Measurements from ENCODE around the gene BRINP1.

The BRINP1 gene

DNA sequence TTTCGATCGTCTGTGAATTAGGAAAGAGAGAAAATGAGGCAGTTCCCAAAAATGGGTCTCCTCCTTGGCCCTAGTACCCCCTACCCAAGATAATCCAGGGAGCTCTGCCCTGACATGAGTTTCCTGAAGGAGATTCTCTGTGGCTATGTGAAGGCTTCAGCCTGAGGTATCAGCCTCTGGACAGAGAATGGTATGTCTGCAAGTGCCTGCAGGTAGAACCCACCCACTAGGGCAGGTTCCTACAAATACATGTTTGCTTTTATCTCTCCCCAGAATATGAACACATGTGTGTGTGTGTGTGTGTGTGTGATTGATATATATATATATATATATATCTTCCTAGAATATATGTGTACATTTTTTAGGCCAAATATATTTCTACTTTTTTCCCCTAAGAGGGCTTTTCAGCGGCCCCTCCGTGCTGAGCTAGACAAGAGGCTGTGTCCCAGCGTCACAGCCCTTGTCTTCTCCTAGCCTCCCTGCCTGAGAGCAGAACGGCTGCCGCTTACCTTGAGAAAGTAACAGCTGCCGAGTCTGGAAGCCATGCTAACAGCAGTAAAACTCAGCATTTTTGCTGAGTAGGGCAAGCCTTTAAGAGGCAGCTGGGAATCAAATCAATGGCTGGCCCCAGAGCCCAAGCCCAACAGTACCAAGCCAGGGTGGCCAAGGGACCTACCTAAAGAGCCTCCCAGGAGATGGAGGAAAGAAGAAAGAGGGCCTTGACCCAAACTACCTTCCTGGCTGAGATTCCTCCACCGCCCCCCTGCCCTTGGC is 2.1 kb downstream of the BRINP1 start:
- TF ChIP-seq, protein P1, sequence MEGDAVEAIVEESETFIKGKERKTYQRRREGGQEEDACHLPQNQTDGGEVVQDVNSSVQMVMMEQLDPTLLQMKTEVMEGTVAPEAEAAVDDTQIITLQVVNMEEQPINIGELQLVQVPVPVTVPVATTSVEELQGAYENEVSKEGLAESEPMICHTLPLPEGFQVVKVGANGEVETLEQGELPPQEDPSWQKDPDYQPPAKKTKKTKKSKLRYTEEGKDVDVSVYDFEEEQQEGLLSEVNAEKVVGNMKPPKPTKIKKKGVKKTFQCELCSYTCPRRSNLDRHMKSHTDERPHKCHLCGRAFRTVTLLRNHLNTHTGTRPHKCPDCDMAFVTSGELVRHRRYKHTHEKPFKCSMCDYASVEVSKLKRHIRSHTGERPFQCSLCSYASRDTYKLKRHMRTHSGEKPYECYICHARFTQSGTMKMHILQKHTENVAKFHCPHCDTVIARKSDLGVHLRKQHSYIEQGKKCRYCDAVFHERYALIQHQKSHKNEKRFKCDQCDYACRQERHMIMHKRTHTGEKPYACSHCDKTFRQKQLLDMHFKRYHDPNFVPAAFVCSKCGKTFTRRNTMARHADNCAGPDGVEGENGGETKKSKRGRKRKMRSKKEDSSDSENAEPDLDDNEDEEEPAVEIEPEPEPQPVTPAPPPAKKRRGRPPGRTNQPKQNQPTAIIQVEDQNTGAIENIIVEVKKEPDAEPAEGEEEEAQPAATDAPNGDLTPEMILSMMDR (conservative IDR thresholded peaks at IDR 0.05; ENCODE audit: low read depth, low read length), result no peak
- no peak for DNase-seq (ENCODE audit: low read depth)
- H3K4me3 ChIP-seq (ENCODE audit: low read length), result peak overlapping the region; percentile 72

- TF ChIP-seq, protein P1 (conservative IDR thresholded peaks at IDR 0.05; ENCODE audit: low read depth, low read length), result peak; percentile 83
Observed at GRCh38 chr9:119365291-119366027, 3.8 kb downstream of the BRINP1 start.

DNA sequence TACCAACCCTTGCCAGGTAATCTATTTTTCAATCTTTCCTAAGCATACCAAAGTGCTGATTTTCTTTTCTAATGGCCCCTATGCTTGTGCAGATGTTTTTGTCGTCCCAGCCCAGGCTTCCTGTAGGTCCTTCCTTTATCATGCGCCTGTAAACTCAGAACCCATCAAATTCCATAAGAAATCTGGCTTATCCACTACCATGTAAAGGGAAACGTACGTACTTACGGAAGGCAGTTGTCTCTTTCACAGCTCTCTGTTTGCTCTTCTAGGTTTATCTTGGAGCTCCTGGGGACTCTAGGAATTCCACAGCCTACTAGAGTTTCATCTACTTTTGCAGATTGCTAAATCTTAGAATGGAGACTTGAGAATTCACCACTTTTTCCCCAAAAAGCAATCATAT is 9.0 kb downstream of the BRINP1 start:
- DNase-seq (ENCODE audit: low read depth), result no peak
- H3K4me3 ChIP-seq (ENCODE audit: low read length), result no peak overlapping the region
- TF ChIP-seq, protein P1 (conservative IDR thresholded peaks at IDR 0.05; ENCODE audit: low read depth, low read length), result no peak

More at GRCh38 chr9:119365291-119366027, 3.8 kb downstream of the BRINP1 start:
- DNase-seq (ENCODE audit: low read depth), result no peak
- no peak overlapping the region for H3K4me3 ChIP-seq (ENCODE audit: low read length)

DNA sequence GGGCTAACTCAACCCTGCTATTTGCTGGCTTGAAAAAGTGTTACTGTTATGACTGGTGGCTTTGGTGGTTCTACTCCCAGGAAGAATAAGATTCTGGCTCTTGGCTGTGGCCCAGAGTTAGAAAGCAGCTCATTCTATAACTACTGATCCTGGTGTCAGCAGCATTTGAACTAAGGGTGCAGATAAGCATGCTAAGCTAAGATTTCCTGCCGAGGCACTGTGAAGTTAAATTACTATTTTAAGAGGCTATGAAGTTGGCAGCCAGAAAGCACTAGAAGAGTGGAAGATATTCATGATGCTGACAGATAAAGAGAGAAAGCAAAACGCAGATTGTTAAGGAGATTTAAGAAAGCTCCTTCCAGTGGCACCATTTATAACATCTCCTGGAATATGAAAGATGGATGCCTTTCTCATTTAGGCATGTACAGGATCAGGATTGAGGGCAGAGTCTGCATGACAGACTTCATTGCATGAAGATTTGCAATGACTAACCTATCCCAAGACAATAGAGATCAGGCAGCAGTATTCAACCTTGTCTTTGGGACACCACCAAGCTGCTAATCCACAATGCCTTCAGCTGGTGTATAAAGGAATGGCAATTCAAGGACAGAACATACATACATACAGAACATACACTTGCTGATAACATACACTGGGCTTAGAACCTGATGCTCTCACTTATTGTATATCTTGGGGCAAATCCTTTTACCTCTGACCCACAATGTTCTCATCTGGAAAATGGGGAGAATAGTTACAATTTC is 11.7 kb downstream of the BRINP1 start:
- DNase-seq (ENCODE audit: low read depth), result no peak
- H3K4me3 ChIP-seq (ENCODE audit: low read length), result no peak overlapping the region
- TF ChIP-seq, protein P1 (conservative IDR thresholded peaks at IDR 0.05; ENCODE audit: low read depth, low read length), result no peak

DNA sequence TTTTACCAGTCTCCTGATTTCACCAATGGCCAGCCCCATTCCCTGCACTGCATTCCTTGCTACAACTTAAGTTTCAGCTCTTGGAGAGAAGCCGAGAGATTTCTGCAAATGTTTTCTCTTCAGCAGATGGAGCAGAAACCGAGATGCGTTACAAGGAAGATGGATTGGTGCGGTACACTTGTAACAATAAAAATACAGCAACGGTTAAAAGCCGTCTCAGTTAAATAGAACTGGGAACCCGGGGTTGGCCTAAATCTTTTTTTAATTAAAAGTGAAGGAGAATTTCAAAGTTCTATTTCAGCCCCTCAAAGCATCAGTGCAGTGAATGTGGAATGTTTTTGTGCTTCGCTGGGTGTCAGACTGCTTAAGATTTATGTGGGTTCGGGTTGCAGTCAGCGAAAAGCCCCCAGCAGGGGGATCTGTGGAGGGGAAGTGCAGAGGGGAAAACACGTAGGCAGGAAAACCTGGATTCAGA is 19.8 kb downstream of the BRINP1 start:
- no peak for DNase-seq (ENCODE audit: low read depth)
- TF ChIP-seq, protein P1 (conservative IDR thresholded peaks at IDR 0.05; ENCODE audit: low read depth, low read length), result peak; percentile 12

DNA sequence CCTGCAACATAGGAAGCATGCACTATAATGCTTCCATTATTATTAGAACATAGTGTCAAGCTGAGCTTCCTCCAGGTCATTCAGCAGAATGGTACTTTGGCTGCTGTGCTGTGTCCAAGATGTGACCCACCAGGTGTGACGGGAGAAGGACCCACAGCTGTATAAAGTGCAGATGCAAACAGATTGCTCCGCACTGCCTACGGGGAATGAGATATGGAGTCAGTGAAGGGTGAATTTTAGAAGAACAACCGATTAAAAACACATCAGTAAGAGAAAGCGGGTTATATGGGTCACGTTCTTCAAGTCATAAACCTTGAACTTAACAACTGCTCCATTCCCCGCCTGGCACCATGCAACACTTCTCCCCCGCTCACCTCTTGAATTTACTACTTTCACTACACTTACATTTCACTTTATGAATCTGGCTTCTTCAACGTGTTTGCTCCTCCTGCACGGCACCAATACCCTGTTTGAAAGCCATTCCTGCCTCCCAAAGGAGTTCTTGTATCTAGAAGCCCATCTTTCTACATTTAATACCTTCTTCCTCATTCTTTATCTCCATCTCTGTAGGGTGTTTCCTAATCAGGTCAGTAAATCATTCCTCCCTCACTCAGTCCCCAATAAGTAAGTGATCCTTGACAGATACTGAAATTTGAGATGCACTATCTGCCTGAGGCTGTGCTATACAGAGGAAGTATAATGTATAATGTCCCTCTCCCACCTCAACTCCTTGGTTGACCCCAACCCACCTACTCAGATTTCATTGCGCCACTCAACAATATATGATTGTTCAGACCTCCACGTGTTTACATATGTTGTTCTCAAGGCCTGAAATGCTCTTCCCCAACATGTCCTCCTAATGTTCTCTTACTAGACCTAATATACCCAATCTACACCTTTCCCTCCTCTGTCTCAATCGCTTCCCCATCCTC is 25.9 kb downstream of the BRINP1 start:
- DNase-seq (ENCODE audit: low read depth), result no peak
- TF ChIP-seq, protein P1 (conservative IDR thresholded peaks at IDR 0.05; ENCODE audit: low read depth, low read length), result no peak
- H3K4me3 ChIP-seq (ENCODE audit: low read length), result no peak overlapping the region

More for the DNA sequence above, 19.8 kb downstream of the BRINP1 start:
- no peak overlapping the region for H3K4me3 ChIP-seq (ENCODE audit: low read length)
